Measurements from ENCODE around the gene RNF32.
"Not testable (repeated sequence)": the region's sequence is repeated elsewhere in the genome, so short reads cannot be mapped to it uniquely, and the experiment has no call there.

The RNF32 gene

GRCh38 chr7:156676263-156676662, 35.7 kb downstream of the RNF32 start:
- DNase-seq, result no peak

- no peak for DNase-seq
Measured at GRCh38 chr7:156677374-156678054, 36.9 kb downstream of the RNF32 start.

- no peak for DNase-seq
Measured at GRCh38 chr7:156680281-156680680, 39.7 kb downstream of the RNF32 start.

GRCh38 chr7:156682928-156683327, 42.4 kb downstream of the RNF32 start:
- DNase-seq, result no peak

- DNase-seq, result no peak
Measured at GRCh38 chr7:156684251-156684650, 43.7 kb downstream of the RNF32 start.

- no peak for DNase-seq
Measured at GRCh38 chr7:156684661-156685060, 44.1 kb downstream of the RNF32 start.

GRCh38 chr7:156691764-156692163, 51.2 kb downstream of the RNF32 start:
- no peak for DNase-seq

- no peak for DNase-seq
Measured at GRCh38 chr7:156692849-156693248, 52.3 kb downstream of the RNF32 start.

GRCh38 chr7:156693627-156694026, 53.1 kb downstream of the RNF32 start:
- no peak for DNase-seq

GRCh38 chr7:156697283-156697682, 56.7 kb downstream of the RNF32 start:
- not testable (repeated sequence) for DNase-seq

GRCh38 chr7:156698512-156698911, 57.9 kb downstream of the RNF32 start:
- DNase-seq, result not testable (repeated sequence)

GRCh38 chr7:156701787-156702186, 61.2 kb downstream of the RNF32 start:
- DNase-seq, result not testable (repeated sequence)

- DNase-seq, result no peak
Measured at GRCh38 chr7:156702399-156702798, 61.8 kb downstream of the RNF32 start.

- peak in 2 of 14 donors; percentile 0 to 8 for DNase-seq
Measured at GRCh38 chr7:156703209-156703608, 62.6 kb downstream of the RNF32 start.

- DNase-seq, result no peak
Measured at GRCh38 chr7:156703773-156704482, 63.4 kb downstream of the RNF32 start.

- DNase-seq, result no peak
Measured at GRCh38 chr7:156722043-156722826, 81.7 kb downstream of the RNF32 start.

GRCh38 chr7:156725073-156725472, 84.5 kb downstream of the RNF32 start:
- DNase-seq, result no peak

GRCh38 chr7:156725936-156726335, 85.4 kb downstream of the RNF32 start:
- no peak for DNase-seq

All from C1 segment of cervical spinal cord (tissue), 14 donors.